Measurements from ENCODE around the gene FKBP15.
"Not testable (repeated sequence)": the region's sequence is repeated elsewhere in the genome, so short reads cannot be mapped to it uniquely, and the experiment has no call there.

FKBP15 gene

GRCh38 chr9:113148781-113149510 is 72.1 kb downstream of the FKBP15 start:
- DNase-seq (ENCODE audit: low read depth, low spot score) = no peak

DNA sequence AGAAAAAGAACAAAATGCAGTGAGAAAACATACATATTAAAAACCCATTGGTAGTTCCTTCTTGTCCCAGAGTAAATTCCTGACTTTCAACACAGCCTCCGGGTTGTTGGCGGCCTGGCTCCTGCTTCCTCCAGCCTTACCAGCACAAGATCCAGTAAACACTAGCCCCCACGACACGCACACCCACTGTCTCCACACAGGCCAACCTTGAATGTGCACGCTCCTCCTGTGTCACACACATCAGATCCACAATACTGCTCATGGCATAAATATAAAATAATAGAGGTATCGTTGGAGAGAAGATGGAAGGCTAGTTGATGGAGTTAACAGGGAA is 72.7 kb downstream of the FKBP15 start:
- DNase-seq (ENCODE audit: low read depth, low spot score) = no peak

GRCh38 chr9:113143432-113144227 is 77.4 kb downstream of the FKBP15 start:
- no peak for DNase-seq (ENCODE audit: low read depth, low spot score)

DNA sequence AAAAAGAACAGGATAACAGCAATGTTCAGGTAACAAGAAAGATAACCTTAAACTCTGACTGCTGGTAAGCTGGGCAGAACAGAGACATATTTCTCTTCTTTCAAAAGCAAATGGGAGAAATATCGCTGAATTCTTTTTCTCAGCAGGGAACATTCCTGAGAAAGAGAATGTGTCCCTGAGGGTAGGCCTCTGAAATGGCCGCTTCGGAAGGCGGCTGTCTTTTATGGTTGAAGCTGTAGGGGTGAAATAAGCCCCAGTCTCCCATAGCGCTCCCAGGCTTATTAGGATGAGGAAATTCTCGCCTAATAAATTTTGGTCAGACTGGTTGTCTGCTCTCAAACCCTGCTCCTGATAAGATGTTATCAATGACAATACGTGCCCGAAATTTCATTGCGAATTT is 80.2 kb downstream of the FKBP15 start:
- DNase-seq (ENCODE audit: low read depth, low spot score) = not testable (repeated sequence)

DNA sequence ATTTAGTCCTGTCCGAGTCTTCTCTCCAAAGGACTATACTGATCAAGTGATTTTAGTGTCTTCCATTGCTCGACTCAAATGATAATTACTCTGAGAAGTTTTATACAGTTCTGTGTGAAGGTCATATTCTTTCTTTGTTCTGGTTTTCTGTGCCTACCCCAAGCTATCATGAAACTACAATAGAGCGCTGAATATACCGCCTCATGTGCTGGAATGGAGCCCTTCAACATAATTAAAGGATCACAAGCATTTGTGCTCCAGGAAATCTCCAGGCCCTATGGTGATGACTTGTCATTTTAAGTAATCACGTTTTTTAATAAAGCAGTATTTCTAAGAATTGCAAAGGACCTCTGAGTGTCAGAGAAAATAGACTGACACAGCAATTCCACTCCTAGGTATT is 81.1 kb downstream of the FKBP15 start:
- no peak for DNase-seq (ENCODE audit: low read depth, low spot score)

DNA sequence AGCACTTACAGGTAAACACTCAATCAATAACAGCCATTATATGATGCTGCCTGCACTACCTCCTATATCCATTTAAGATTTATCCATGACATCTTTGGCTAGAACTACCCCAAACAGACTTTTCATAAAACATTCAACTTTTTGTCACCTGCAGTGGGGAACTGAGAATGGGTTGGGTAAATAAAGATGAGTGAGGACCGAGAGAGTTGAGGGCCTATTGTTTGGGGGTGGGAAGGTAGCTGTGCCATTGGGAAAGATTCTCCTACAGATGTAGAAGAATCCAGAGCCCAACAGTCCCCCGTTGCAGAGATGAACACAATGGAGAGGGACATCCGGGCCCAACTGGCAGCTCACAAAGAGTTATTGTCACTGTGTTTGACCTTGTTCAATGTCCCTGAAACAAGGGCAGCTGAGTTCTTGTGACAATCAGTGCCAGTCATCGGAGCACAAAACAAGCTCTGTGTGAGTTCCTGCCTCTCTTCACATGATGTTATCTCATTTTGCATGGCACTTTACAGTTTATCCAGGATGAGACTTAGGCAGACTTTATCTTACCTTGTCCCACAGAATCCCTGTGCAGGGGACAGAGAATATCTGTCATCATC is 81.8 kb downstream of the FKBP15 start:
- no peak for DNase-seq (ENCODE audit: low read depth, low spot score)

GRCh38 chr9:113138760-113139159 is 82.3 kb downstream of the FKBP15 start:
- no peak for DNase-seq (ENCODE audit: low read depth, low spot score)

GRCh38 chr9:113137196-113138168 is 83.6 kb downstream of the FKBP15 start:
- no peak for DNase-seq (ENCODE audit: low read depth, low spot score)

DNA sequence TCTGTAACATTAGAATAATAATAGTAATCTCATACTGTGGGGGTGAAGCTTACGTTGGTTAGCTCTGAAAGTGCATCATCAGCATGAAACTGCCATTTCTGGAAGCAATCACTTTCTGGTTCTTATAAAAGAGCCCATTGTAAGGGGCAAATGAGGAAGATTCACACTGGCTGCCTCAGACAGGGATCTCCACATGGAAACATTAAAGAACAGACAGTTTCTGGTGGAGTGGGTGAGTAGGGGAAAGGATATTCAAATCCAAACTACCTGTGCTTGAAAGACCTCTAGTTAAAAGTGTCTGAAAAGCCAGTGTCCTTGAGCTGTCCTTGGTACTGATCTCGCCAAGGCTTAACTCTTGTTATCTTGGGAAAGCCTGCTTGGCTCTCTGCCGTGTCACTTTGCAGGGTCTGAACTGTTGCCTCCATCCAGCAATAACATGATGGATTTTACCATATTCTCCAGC is 89.4 kb downstream of the FKBP15 start:
- DNase-seq (ENCODE audit: low read depth, low spot score) = no peak

DNA sequence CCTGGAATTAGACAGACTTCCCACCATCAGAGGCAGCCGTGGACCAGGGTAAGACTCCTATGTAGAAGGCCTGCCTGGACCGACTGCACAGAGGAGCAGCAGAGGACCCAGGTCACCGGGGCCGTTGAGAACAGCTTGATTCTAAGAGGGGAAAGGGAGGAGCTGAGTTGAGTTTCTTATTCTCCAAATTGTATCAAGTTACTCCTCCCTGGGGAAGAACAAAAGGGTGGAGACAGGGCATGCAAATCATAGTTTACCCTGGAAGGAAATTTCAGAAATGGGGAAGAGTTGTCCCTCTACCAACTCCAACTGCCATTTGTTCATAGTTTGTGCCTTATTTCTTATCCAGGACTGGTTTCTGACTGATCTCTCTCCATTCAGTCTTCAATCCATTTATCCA is 91.2 kb downstream of the FKBP15 start:
- no peak for DNase-seq (ENCODE audit: low read depth, low spot score)

DNA sequence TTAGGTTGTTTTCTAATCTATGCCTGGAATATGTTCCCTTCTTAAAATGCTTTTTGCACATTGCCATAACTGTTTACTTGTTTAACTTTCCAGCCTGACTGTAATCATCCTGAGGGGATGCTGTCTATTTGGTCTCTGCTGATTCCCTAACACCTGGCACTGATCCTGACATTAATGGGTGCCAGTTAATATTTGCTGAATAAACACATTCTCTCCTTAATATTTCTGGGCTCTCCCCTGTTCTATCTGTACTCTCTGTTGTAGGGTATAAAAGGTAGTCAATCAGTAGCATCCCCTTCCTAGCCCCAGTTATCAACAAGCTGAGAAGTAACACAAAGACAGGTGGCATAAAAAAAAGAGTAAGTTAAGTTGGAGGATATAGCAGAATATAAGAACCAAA is 91.6 kb downstream of the FKBP15 start:
- DNase-seq (ENCODE audit: low read depth, low spot score) = no peak

GRCh38 chr9:113125386-113126035 is 95.6 kb downstream of the FKBP15 start:
- DNase-seq (ENCODE audit: low read depth, low spot score) = no peak

DNA sequence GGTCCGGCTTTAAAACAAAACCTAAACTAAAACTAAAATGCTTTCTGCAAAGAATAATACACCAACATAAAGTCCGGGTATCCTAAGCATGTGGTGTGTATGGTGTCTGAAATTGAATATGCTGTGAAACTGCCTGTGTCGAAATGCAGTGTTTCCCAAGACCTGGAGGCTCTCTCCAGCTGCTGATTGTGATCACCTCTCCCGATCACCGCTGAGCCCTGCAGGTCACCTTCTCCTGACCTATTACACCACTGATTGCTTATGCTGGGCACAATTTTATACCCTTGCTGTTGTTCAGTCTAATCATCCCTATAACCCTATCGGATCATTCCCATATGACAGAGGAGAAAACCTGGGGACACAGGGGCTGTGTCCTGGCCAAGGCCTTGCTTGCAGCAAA is 102.2 kb downstream of the FKBP15 start:
- not testable (repeated sequence) for DNase-seq (ENCODE audit: low read depth, low spot score)

Data from activated naive CD8-positive, alpha-beta T cell treated with anti-CD3 and anti-CD28 coated beads, Interleukin-2, amount 50 U/mL, for 16 hours (primary cell).